ENCODE results near the gene UBE2E2.
A peak's percentile ranks its signal among the peaks of the same experiment; 100 is the strongest.

The UBE2E2 gene

GRCh38 chr3:23437484-23438145 is 234.5 kb downstream of the UBE2E2 start:
- DNase-seq (ENCODE audit: low read depth) = no peak
- no peak overlapping the region for H3K4me3 ChIP-seq (ENCODE audit: low read depth, low read length)
- TF ChIP-seq CTCF (conservative IDR thresholded peaks at IDR 0.05; ENCODE audit: low read depth, low read length) = no peak

GRCh38 chr3:23438657-23439056 is 235.5 kb downstream of the UBE2E2 start:
- DNase-seq (ENCODE audit: low read depth) = no peak

GRCh38 chr3:23439080-23439479 is 236.0 kb downstream of the UBE2E2 start:
- H3K4me3 ChIP-seq (ENCODE audit: low read depth, low read length) = no peak overlapping the region
- no peak for TF ChIP-seq CTCF (conservative IDR thresholded peaks at IDR 0.05; ENCODE audit: low read depth, low read length)
- no peak for DNase-seq (ENCODE audit: low read depth)

More at GRCh38 chr3:23438657-23439056, 235.5 kb downstream of the UBE2E2 start:
- no peak for TF ChIP-seq CTCF (conservative IDR thresholded peaks at IDR 0.05; ENCODE audit: low read depth, low read length)
- no peak overlapping the region for H3K4me3 ChIP-seq (ENCODE audit: low read depth, low read length)

GRCh38 chr3:23440416-23441294 is 237.5 kb downstream of the UBE2E2 start:
- no peak for TF ChIP-seq CTCF (conservative IDR thresholded peaks at IDR 0.05; ENCODE audit: low read depth, low read length)
- H3K4me3 ChIP-seq (ENCODE audit: low read depth, low read length) = no peak overlapping the region
- DNase-seq (ENCODE audit: low read depth) = no peak

- H3K4me3 ChIP-seq (ENCODE audit: low read depth, low read length) = no peak overlapping the region
- DNase-seq (ENCODE audit: low read depth) = peak; percentile 89
- peak; percentile 30 for TF ChIP-seq CTCF (conservative IDR thresholded peaks at IDR 0.05; ENCODE audit: low read depth, low read length)
These were observed 239.7 kb downstream of the UBE2E2 start for GRCh38 chr3:23442598-23443383.

- no peak for TF ChIP-seq CTCF (conservative IDR thresholded peaks at IDR 0.05; ENCODE audit: low read depth, low read length)
- DNase-seq (ENCODE audit: low read depth) = no peak
- H3K4me3 ChIP-seq (ENCODE audit: low read depth, low read length) = no peak overlapping the region
These were observed 241.3 kb downstream of the UBE2E2 start for GRCh38 chr3:23444386-23444785.

Data from choroid plexus epithelial cell (primary cell).